Naive thymus-derived CD4-positive, alpha-beta T cell (primary cell): ENCODE results near the gene CLEC20A. TPM values are rescaled to one million over a fixed set of nuclear protein-coding genes. Genes with fewer than 3 reads are reported as not detected.

ENCODE experiments used
- ATAC-seq: fragments of 150-1000 bp; cut with Tn5 transposase; 2 replicates; pipeline ENCODE4 v1.10.0; 2021; ENCODE audit warnings: mild to moderate bottlenecking, moderate library complexity
- CTCF ChIA-PET: fragments of 350-600 bp; sonication (Branson Sonifier 250); formaldehyde crosslinking; loops from one replicate; lab custom pipeline; 2021; ENCODE audit warnings: antibody characterized with exemption; lab: Charles Lee
- POLR2A ChIA-PET: fragments of 350-600 bp; sonication (Branson Sonifier 250); formaldehyde crosslinking; loops from one replicate; lab custom pipeline; 2021; ENCODE audit warnings: antibody characterized with exemption, inconsistent platforms; lab: Charles Lee
- DNase-seq, 9 donors: peaks; one replicate each; pipeline versions ENCODE4 v3.0.0 to v3.0.0-alpha.2; 2020 to 2022; ENCODE audit warnings: mixed read lengths in 1 of 9
- H3K27ac ChIP-seq: one replicate; pipeline ENCODE4 v1.7.0; 2013; ENCODE audit warnings: mild to moderate bottlenecking, low read depth, low read length, moderate library complexity
- H3K27me3 ChIP-seq, 2 donors: one replicate each; pipeline ENCODE4 v1.7.0; 2013; ENCODE audit warnings: low read length in 2 of 2, mild to moderate bottlenecking in 2 of 2, moderate library complexity in 2 of 2; ENCODE audit not compliant: control insufficient read depth in 2 of 2, insufficient read depth in 2 of 2
- H3K36me3 ChIP-seq, 3 experiments: 1 replicate in 2 of 3; 2 replicates in 1 of 3; pipeline ENCODE4 v1.7.0; 2013; ENCODE audit warnings: low read length in 3 of 3, mild to moderate bottlenecking in 3 of 3, moderate library complexity in 1 of 3; ENCODE audit not compliant: insufficient read depth in 3 of 3, control insufficient read depth in 2 of 3
- H3K4me1 ChIP-seq, 2 donors: one replicate each; pipeline ENCODE4 v1.7.0; 2013; ENCODE audit warnings: low read length in 2 of 2, mild to moderate bottlenecking in 2 of 2, moderate library complexity in 1 of 2; ENCODE audit not compliant: control insufficient read depth in 2 of 2, insufficient read depth in 2 of 2
- H3K4me3 ChIP-seq: 2 replicates; pipeline ENCODE4 v1.7.0; 2013; ENCODE audit warnings: mild to moderate bottlenecking, low read length
- H3K9me3 ChIP-seq, 3 experiments: 1 replicate in 2 of 3; 2 replicates in 1 of 3; pipeline ENCODE4 v1.7.0; 2013; ENCODE audit warnings: low read length in 3 of 3; ENCODE audit not compliant: control insufficient read depth in 2 of 3
- H3K27ac Mint-ChIP-seq, 9 donors: one replicate each; pipeline ENCODE4 v1.8.0; 2020 to 2022; ENCODE audit warnings: mixed read lengths in 9 of 9, mild to moderate bottlenecking in 8 of 9, moderate library complexity in 5 of 9, inconsistent platforms in 2 of 9
- H3K27me3 Mint-ChIP-seq, 5 donors: one replicate each; pipeline ENCODE4 v1.8.0; 2021 to 2022; ENCODE audit warnings: mixed read lengths in 5 of 5, mild to moderate bottlenecking in 1 of 5
- H3K36me3 Mint-ChIP-seq, 5 donors: one replicate each; pipeline ENCODE4 v1.8.0; 2020 to 2022; ENCODE audit warnings: mixed read lengths in 5 of 5, mild to moderate bottlenecking in 3 of 5, inconsistent platforms in 1 of 5
- H3K4me1 Mint-ChIP-seq, 7 donors: one replicate each; pipeline ENCODE4 v1.8.0; 2020 to 2022; ENCODE audit warnings: mixed read lengths in 7 of 7, mild to moderate bottlenecking in 3 of 7, inconsistent platforms in 1 of 7
- H3K4me3 Mint-ChIP-seq, 10 donors: one replicate each; pipeline ENCODE4 v1.8.0; 2020 to 2022; ENCODE audit warnings: mild to moderate bottlenecking in 10 of 10, mixed read lengths in 10 of 10, moderate library complexity in 6 of 10, inconsistent platforms in 2 of 10
- H3K9me3 Mint-ChIP-seq, 11 donors: one replicate each; pipeline ENCODE4 v1.8.0; 2020 to 2022; ENCODE audit warnings: mixed read lengths in 11 of 11, mild to moderate bottlenecking in 4 of 11, inconsistent platforms in 1 of 11, moderate library complexity in 1 of 11
- intact Hi-C, 2 donors: fragments of 100-400 bp; cut with micrococcal nuclease; formaldehyde crosslinking; loops; one replicate each; pipeline ENCODE4 v1.15.1; 2023
- polyA plus RNA-seq, 2 donors: library from polyadenylated mRNA; unstranded; fragments of 300-500 nt; fragmentation: Illumina TruSeq; gene quantifications; one replicate each; pipeline ENCODE4 v1.2.3, GENCODE V29; 2021
- total RNA-seq, 6 experiments: library from RNA in 5 of 6; stranded (reverse) in 5 of 6; gene quantifications; 1 replicate in 5 of 6; 2 replicates in 1 of 6; pipeline ENCODE4 v1.2.3 and lab custom pipeline; 2021 to 2026

Gene CLEC20A
- total and polyA plus RNA-seq, 7 experiments from 2014 or later = not detected

DNA sequence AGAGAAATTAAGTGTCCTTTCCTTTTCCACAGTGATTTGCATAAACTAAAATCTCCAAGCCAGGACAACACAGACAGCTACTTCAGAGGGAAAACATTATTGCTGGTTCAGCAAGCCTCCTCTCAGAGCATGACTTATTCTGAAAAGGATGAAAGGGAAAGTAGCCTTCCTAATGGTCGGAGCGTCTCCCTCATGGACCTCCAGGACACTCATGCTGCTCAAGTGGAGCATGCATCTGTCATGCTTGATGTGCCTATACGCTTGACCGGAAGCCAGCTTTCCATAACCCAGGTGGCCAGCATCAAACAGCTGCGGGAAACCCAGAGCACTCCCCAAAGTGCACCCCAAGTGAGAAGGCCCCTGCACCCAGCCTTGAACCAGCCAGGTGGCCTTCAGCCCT, 39.1 kb downstream of the CLEC20A start:
- Mint-ChIP-seq H3K4me1 (no peaks in the 10 kb centered on the region), H3K4me3 (no peak overlapping the region), H3K36me3 (no peaks in the 10 kb centered on the region), H3K27ac (no peak overlapping the region), H3K27me3 (peaks cover 0 to 7% (median 0%) of the 10 kb centered on the region in 5 donors), H3K9me3 (no peaks in the 10 kb centered on the region)
- Histone ChIP-seq H3K4me3 (no peak overlapping the region), H3K27ac (no peak overlapping the region), H3K9me3 (no peaks in the 10 kb centered on the region), H3K4me1 (no peaks in the 10 kb centered on the region), H3K27me3 (no peaks in the 10 kb centered on the region), H3K36me3 (no peaks in the 10 kb centered on the region)
- DNase-seq (no peak), ATAC-seq (no peak)
- ChIA-PET CTCF (no interaction called here), POLR2A (no interaction called here)
- intact Hi-C loops = no loop called here

DNA sequence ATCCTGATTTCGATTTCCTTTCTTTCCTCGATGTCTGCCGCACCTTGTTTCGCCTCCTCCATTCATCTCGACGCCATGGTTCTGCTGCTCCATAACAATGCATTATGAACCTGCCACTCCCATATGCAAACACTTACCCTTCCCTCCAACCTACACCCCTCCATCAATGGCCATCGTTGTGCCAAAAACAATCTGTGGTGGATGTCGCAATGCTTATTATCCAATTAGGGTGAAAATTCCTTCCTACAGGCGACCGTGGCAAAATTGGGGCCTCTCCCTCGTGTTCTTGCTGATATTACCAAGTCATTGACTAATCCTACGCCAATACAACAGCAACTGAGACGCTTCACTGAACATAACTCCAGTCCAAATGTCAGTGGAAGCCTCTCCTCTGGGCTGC, 40.3 kb downstream of the CLEC20A start:
- Mint-ChIP-seq H3K27ac (no peak overlapping the region), H3K4me1 (no peaks in the 10 kb centered on the region), H3K36me3 (no peaks in the 10 kb centered on the region), H3K9me3 (no peaks in the 10 kb centered on the region), H3K27me3 (peaks cover 0 to 7% (median 0%) of the 10 kb centered on the region in 5 donors), H3K4me3 (no peak overlapping the region)
- CTCF ChIA-PET = no interaction called here
- Histone ChIP-seq H3K4me1 (no peaks in the 10 kb centered on the region), H3K27ac (no peak overlapping the region), H3K36me3 (no peaks in the 10 kb centered on the region), H3K4me3 (no peak overlapping the region), H3K27me3 (no peaks in the 10 kb centered on the region), H3K9me3 (no peaks in the 10 kb centered on the region)
- DNase-seq = no peak
- POLR2A ChIA-PET = no interaction called here
- no peak for ATAC-seq
- intact Hi-C loops = no loop called here

DNA sequence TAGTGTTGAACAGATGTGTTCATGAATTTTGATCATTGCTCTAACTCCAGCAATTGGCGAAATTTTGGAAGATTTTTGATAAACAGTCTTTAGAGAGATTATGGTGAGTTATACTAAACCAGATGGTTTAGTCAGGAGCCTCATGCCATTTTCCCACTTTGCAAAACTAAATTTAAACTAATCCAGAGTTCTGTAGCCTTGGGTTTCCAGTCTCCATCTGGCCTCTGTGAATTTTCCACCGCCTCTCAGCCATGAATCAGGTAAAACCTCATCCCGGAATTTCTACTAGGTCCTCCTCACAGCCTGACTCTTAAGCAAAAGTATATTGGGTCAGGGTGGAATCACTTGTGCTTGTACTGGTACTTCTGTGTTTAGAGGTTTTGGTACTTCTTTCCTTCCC, 44.8 kb downstream of the CLEC20A start:
- H3K36me3 Mint-ChIP-seq = no peaks in the 10 kb centered on the region
- H3K27me3 Mint-ChIP-seq = peaks cover 0 to 8% (median 0%) of the 10 kb centered on the region in 5 donors
- Histone ChIP-seq H3K36me3 (no peaks in the 10 kb centered on the region), H3K9me3 (no peaks in the 10 kb centered on the region), H3K27ac (no peak overlapping the region), H3K4me3 (no peak overlapping the region), H3K4me1 (no peaks in the 10 kb centered on the region), H3K27me3 (no peaks in the 10 kb centered on the region)
- DNase-seq (no peak), ATAC-seq (no peak)
- H3K4me3 Mint-ChIP-seq = no peak overlapping the region
- H3K9me3 Mint-ChIP-seq = no peaks in the 10 kb centered on the region
- intact Hi-C loops = no loop called here
- ChIA-PET CTCF (no interaction called here), POLR2A (no interaction called here)
- no peaks in the 10 kb centered on the region for H3K4me1 Mint-ChIP-seq
- no peak overlapping the region for H3K27ac Mint-ChIP-seq

DNA sequence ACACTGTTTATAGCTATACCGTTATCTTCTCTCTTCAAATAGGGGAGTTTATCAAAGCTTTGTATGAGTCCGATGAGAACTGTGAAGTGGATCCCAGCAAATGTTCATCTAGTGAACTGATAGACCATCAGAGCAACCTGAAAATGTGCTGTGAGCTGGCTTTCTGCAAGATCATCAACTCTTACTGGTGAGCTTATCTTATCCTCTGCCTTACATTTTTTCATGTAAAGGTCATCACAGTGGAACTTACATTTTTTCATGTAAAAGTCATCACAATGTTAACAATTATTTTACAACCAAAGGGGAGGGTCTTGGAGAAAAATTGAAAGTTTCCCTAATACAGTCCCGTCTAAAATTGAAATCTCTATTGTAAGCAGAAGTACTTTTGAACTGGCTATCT, 45.2 kb downstream of the CLEC20A start:
- Mint-ChIP-seq H3K9me3 (no peaks in the 10 kb centered on the region), H3K36me3 (no peaks in the 10 kb centered on the region), H3K27me3 (peaks cover 0 to 11% (median 3%) of the 10 kb centered on the region in 5 donors), H3K27ac (no peak overlapping the region), H3K4me3 (no peak overlapping the region), H3K4me1 (no peaks in the 10 kb centered on the region)
- H3K4me1 ChIP-seq = no peaks in the 10 kb centered on the region
- no peaks in the 10 kb centered on the region for H3K9me3 ChIP-seq
- ATAC-seq (no peak), DNase-seq (no peak)
- ChIA-PET CTCF (no interaction called here), POLR2A (no interaction called here)
- intact Hi-C loops = no loop called here
- H3K27me3 ChIP-seq = no peaks in the 10 kb centered on the region
- no peaks in the 10 kb centered on the region for H3K36me3 ChIP-seq
- H3K27ac ChIP-seq = no peak overlapping the region
- no peak overlapping the region for H3K4me3 ChIP-seq

DNA sequence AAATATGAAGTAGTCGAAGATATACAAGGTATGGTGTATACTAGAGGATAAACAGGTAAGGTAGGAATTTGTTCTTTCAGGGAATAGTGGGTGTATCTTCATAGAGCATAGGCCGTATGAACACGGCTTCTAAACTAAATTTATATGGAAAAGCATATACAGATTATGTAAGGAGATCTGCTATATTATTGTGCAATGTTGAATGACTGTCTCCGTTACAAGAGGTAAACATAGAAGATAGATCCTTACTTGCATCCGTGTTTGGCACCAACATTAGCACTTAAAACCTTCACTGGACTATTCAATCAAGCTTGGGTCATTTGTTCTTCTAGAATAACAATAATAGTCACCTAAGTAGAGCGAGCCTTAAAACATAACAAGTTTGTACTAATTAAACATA, 45.9 kb downstream of the CLEC20A start:
- no peak overlapping the region for H3K4me3 ChIP-seq
- no peaks in the 10 kb centered on the region for H3K4me1 ChIP-seq
- no peaks in the 10 kb centered on the region for H3K9me3 Mint-ChIP-seq
- H3K27me3 ChIP-seq = no peaks in the 10 kb centered on the region
- no peak overlapping the region for H3K27ac Mint-ChIP-seq
- ChIA-PET CTCF (no interaction called here), POLR2A (no interaction called here)
- intact Hi-C loops = no loop called here
- DNase-seq = no peak
- H3K36me3 Mint-ChIP-seq = no peaks in the 10 kb centered on the region
- H3K4me1 Mint-ChIP-seq = no peaks in the 10 kb centered on the region
- H3K4me3 Mint-ChIP-seq = no peak overlapping the region
- H3K36me3 ChIP-seq = no peaks in the 10 kb centered on the region
- ATAC-seq = no peak
- H3K9me3 ChIP-seq = no peaks in the 10 kb centered on the region
- no peak overlapping the region for H3K27ac ChIP-seq
- peaks cover 0 to 13% (median 4%) of the 10 kb centered on the region in 5 donors for H3K27me3 Mint-ChIP-seq

DNA sequence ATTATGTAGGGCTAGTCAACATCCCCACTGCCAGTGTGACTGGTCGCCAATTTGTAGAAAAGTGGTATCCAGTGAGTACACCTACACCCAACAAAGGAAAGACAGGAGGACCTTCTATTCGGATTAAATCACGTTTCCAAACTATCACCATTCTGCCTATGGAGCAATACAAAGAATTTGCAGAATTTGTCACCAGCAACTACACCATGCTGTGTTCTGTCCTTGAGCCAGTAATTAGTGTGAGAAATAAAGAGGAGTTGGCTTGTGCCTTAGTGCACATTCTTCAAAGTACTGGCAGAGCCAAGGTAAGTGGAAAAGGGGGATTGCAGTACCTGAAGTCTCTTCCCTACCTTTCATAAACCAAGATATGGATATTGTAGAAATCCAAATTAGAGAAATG, 53.8 kb downstream of the CLEC20A start:
- Histone ChIP-seq H3K9me3 (no peaks in the 10 kb centered on the region), H3K4me3 (no peak overlapping the region), H3K27ac (no peak overlapping the region), H3K36me3 (no peaks in the 10 kb centered on the region), H3K27me3 (no peaks in the 10 kb centered on the region), H3K4me1 (no peaks in the 10 kb centered on the region)
- H3K4me3 Mint-ChIP-seq = no peak overlapping the region
- ATAC-seq = no peak
- intact Hi-C loops = no loop called here
- POLR2A ChIA-PET = no interaction called here
- H3K9me3 Mint-ChIP-seq = peaks cover 0 to 3% (median 0%) of the 10 kb centered on the region in 11 donors
- no peak for DNase-seq
- H3K36me3 Mint-ChIP-seq = no peaks in the 10 kb centered on the region
- H3K27me3 Mint-ChIP-seq = peaks cover 0 to 50% (median 33%) of the 10 kb centered on the region in 5 donors
- CTCF ChIA-PET = no interaction called here
- H3K4me1 Mint-ChIP-seq = no peaks in the 10 kb centered on the region
- no peak overlapping the region for H3K27ac Mint-ChIP-seq

DNA sequence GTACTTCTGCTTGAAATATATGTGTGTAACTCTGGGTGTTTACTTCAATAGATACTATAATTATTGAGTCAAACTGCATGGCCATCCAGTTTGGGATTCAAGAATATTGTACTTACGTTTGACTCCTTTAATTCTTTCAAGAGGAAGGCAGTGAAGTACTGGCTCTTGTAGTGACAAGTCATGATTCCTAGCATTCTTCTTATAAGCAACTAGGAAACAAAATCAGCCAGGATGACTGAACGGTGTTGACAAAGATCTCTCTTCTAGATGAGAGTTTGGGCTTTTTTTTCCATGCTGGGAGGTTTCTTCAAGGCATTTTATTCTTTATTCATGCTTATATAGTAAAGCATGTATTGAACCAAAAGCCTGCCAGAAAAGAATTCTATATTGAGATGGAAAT, 58.3 kb downstream of the CLEC20A start:
- POLR2A ChIA-PET = no interaction called here
- H3K9me3 Mint-ChIP-seq = peaks cover 0 to 3% (median 0%) of the 10 kb centered on the region in 11 donors

More for the DNA sequence above, 58.3 kb downstream of the CLEC20A start:
- no peak overlapping the region for H3K4me3 ChIP-seq
- no peak overlapping the region for H3K27ac Mint-ChIP-seq
- no peak overlapping the region for H3K27ac ChIP-seq
- ATAC-seq (no peak), DNase-seq (no peak)
- H3K4me1 ChIP-seq = no peaks in the 10 kb centered on the region
- no peak overlapping the region for H3K4me3 Mint-ChIP-seq
- intact Hi-C loops = no loop called here
- no peaks in the 10 kb centered on the region for H3K36me3 ChIP-seq
- no peaks in the 10 kb centered on the region for H3K4me1 Mint-ChIP-seq
- no peaks in the 10 kb centered on the region for H3K36me3 Mint-ChIP-seq
- H3K27me3 Mint-ChIP-seq = peaks cover 0 to 45% (median 31%) of the 10 kb centered on the region in 5 donors
- CTCF ChIA-PET = no interaction called here
- H3K27me3 ChIP-seq = no peaks in the 10 kb centered on the region
- no peaks in the 10 kb centered on the region for H3K9me3 ChIP-seq
